ENCODE data around the gene TCTN1.
"Not testable (repeated sequence)": the region's sequence is repeated elsewhere in the genome, so short reads cannot be mapped to it uniquely, and the experiment has no call there.

DNA sequence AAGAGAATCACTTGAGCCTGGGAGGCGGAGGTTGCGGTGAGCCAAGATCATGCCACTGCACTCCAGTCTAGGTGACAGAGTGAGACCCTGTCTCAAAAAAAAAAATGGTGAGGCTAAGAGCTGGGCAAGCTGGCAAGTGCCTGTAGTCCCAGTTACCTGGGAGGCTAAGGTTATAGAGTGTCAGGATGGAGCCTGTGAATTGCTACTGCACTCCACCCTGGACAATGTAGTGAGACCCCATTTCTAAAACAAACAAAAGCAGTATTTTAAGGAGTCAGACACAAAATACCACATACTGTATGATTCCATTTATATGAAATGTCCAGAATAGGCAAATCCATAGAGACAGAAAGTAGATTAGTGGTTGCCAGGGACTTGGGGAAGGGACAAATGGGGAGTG lies 26.8 kb upstream of the TCTN1 start:
- not testable (repeated sequence) for TF ChIP-seq CTCF, POLR2A (IDR thresholded peaks at IDR 0.05)

Measured in thyroid gland (tissue), 4 donors.